RWPE2 (cell line): Measurements from ENCODE around the gene TSBP1.

ENCODE experiments used
- ATAC-seq: fragments of 200-7000 bp; cut with Tn5 transposase; 3 replicates; pipeline ENCODE4 v1.9.1; 2021; ENCODE audit warnings: low read depth
- DNase-seq: peaks from one replicate; pipeline ENCODE4 v3.0.0-alpha.2; 2020; ENCODE audit warnings: low spot score
- H3K27ac ChIP-seq: fragments of 450-650 bp; 2 replicates; pipeline ENCODE4 v1.5.1; 2017; ENCODE audit warnings: mild to moderate bottlenecking; ENCODE audit not compliant: poor library complexity, severe bottlenecking
- H3K27me3 ChIP-seq: fragments of 250-450 bp; sonication (Bioruptor Pico); 2 replicates; pipeline ENCODE4 v1.5.1; 2021; ENCODE audit warnings: mild to moderate bottlenecking, moderate library complexity; ENCODE audit not compliant: insufficient read depth, poor library complexity, severe bottlenecking
- H3K36me3 ChIP-seq: fragments of 250-450 bp; sonication (Bioruptor Pico); 2 replicates; pipeline ENCODE4 v1.5.1; 2020; ENCODE audit warnings: low read depth, mild to moderate bottlenecking, moderate library complexity
- H3K4me1 ChIP-seq: fragments of 250-450 bp; sonication (Bioruptor Pico); 2 replicates; pipeline ENCODE4 v1.5.1; 2021; ENCODE audit warnings: mild to moderate bottlenecking, moderate library complexity; ENCODE audit not compliant: insufficient read depth, poor library complexity, severe bottlenecking
- H3K4me3 ChIP-seq: fragments of 250-450 bp; sonication (Bioruptor Pico); 2 replicates; pipeline ENCODE4 v1.5.1; 2021; ENCODE audit warnings: mild to moderate bottlenecking, moderate library complexity; ENCODE audit not compliant: severe bottlenecking
- H3K9me3 ChIP-seq: fragments of 250-450 bp; sonication (Bioruptor Pico); 2 replicates; pipeline ENCODE4 v1.5.1; 2021; ENCODE audit warnings: mild to moderate bottlenecking, moderate library complexity; ENCODE audit not compliant: severe bottlenecking
- TF ChIP-seq, protein P1 (sequence below): fragments of 450-650 bp; IDR thresholded peaks from one replicate; pipeline ENCODE4 v1.5.1; 2017; ENCODE audit warnings: mild to moderate bottlenecking, moderate library complexity; ENCODE audit not compliant: poor library complexity, severe bottlenecking

The TSBP1 gene

DNA sequence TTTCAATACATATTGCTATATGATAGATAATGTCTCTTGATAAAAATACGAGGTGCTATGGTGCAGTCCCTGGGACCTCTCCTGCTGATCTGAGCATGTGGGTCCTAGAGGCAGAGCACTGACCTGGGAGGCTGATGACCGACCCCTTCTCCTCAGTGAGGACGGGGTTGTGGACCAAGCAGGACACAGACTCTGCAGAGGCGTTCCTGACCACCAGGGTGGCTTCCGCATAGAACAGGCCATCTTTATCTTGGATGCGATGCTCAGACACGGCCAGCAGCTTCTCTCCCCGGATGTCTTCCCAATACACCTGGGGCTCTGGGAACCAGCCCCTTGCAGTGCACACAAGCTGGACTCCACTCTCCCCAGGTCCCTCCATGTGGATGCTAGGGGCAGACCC is 31.1 kb upstream of the TSBP1 start:
- DNase-seq, result no peak
- no peaks in the 10 kb centered on the region for H3K4me1 ChIP-seq
- H3K27me3 ChIP-seq, result peaks cover 27% of the 10 kb centered on the region
- no peaks in the 10 kb centered on the region for H3K9me3 ChIP-seq
- H3K27ac ChIP-seq, result no peak overlapping the region
- H3K4me3 ChIP-seq, result no peak overlapping the region
- ATAC-seq, result no peak
- H3K36me3 ChIP-seq, result no peaks in the 10 kb centered on the region
- TF ChIP-seq, protein P1, sequence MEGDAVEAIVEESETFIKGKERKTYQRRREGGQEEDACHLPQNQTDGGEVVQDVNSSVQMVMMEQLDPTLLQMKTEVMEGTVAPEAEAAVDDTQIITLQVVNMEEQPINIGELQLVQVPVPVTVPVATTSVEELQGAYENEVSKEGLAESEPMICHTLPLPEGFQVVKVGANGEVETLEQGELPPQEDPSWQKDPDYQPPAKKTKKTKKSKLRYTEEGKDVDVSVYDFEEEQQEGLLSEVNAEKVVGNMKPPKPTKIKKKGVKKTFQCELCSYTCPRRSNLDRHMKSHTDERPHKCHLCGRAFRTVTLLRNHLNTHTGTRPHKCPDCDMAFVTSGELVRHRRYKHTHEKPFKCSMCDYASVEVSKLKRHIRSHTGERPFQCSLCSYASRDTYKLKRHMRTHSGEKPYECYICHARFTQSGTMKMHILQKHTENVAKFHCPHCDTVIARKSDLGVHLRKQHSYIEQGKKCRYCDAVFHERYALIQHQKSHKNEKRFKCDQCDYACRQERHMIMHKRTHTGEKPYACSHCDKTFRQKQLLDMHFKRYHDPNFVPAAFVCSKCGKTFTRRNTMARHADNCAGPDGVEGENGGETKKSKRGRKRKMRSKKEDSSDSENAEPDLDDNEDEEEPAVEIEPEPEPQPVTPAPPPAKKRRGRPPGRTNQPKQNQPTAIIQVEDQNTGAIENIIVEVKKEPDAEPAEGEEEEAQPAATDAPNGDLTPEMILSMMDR, result no peak

DNA sequence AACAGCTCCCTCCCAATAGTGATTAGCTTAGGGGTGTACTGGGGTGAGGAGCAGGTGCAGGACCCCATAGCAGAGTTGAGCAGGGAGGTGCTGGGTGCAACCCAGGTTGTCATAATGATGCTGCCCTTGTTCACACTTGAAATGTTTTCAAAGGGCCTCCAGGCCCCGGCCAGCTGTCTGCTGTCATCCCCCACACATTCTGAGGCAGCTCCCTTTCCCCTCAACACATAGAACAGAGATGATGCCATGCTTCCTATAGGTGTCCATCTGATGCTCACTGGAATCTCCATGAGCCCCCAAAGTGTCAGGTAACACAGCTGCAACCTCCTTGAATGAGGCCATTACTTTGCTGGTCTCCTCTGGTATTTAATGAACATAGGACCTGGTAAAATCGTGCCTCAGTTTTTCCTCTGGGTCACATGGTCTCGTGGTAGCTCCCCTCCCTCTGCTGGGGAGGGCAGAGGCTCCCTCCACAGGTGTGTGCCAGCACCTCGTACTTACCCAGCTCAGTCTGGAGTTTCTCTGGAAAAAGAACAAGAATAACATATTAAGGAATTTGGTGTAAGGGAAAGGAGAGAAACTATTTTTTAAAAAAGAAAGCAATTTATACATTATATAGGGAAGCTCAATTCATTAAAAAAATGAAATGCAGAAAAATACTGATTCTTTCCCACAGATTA is 29.7 kb upstream of the TSBP1 start:
- H3K4me3 ChIP-seq, result no peak overlapping the region
- no peak overlapping the region for H3K27ac ChIP-seq
- DNase-seq (no peak), ATAC-seq (no peak)
- no peaks in the 10 kb centered on the region for H3K4me1 ChIP-seq
- TF ChIP-seq, protein P1, result no peak
- H3K9me3 ChIP-seq, result no peaks in the 10 kb centered on the region
- H3K27me3 ChIP-seq, result peaks cover 20% of the 10 kb centered on the region
- H3K36me3 ChIP-seq, result no peaks in the 10 kb centered on the region

DNA sequence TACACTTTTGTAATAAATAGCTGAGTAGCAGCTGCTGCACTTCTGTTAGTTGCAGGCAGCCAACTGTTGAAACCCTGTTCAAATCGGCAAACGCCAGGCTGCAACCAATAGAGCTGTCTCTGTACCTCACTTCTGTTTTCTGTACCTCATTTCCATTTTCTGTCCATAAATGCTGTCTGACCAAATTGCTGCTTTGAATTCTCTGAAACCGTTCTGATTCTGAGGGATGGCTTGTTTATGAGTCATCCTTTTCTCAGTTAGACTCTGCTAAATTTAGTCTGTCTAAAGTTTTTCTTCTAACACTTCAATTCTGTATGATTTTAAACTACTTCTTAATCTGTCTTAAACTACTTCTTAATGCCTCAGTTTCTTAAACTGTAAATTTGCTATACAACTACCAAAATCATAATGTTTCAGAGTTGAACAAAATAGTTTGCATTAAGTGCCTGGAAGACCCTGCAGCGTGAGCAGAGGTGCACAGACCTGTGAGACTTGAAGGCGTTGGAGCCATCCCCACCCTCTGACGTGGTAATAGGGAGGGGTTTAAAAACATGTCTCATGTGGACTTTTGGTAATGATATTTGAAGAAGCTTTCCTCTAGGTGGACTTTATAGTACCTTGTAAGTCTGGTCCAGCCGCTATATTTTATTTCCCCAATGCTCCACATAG is 25.7 kb upstream of the TSBP1 start:
- H3K36me3 ChIP-seq, result no peaks in the 10 kb centered on the region
- no peak for DNase-seq
- H3K4me3 ChIP-seq, result no peak overlapping the region
- TF ChIP-seq, protein P1, result no peak
- H3K27ac ChIP-seq, result no peak overlapping the region
- no peaks in the 10 kb centered on the region for H3K9me3 ChIP-seq
- ATAC-seq, result no peak
- peaks cover 4% of the 10 kb centered on the region for H3K27me3 ChIP-seq
- no peaks in the 10 kb centered on the region for H3K4me1 ChIP-seq

- H3K36me3 ChIP-seq, result no peaks in the 10 kb centered on the region
- ATAC-seq, result no peak
- no peak overlapping the region for H3K27ac ChIP-seq
- H3K4me3 ChIP-seq, result no peak overlapping the region
- TF ChIP-seq, protein P1, result no peak
- H3K4me1 ChIP-seq, result no peaks in the 10 kb centered on the region
- no peak for DNase-seq
- no peaks in the 10 kb centered on the region for H3K27me3 ChIP-seq
- H3K9me3 ChIP-seq, result no peaks in the 10 kb centered on the region
These were observed 24.3 kb upstream of the TSBP1 start for GRCh38 chr6:32396028-32396427.
